ENCODE measurements around the gene NLRP10. TPM values are rescaled to one million over a fixed set of nuclear protein-coding genes. Genes with fewer than 3 reads are reported as not detected.

The NLRP10 gene
- total RNA-seq, 4 donors from 2014 or later: 56.7 to 115 (median 73.6) TPM

DNA sequence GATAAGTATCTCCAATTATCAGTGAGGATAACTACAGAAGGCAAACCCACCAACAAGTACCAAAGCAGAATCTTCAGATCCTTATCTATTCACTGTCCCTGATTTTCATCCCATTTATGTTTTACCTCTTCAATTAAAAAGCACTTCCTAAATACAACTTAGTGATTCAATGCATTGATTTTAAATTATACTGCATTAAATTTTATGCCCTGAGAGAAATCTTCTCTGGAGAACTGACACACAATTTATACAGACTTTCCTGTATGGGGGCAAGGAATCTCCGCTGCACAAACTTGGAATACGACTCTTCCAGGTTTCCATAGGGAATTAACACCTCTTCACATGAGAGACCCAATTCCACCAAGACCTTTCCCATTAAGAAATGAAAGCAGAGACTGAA is 23.6 kb downstream of the NLRP10 start, which contains the start of gene OR10A3:
OR10A3 (minus strand) TSS at position 101 of the 400 bp plus-strand sequence. CDS start 2,188 bp downstream, outside the sequence.
- no peak within 1 kb of the TSS for H3K4me3 ChIP-seq (ENCODE audit: low read depth, poor library complexity, severe bottlenecking)
- TF ChIP-seq, protein P1, sequence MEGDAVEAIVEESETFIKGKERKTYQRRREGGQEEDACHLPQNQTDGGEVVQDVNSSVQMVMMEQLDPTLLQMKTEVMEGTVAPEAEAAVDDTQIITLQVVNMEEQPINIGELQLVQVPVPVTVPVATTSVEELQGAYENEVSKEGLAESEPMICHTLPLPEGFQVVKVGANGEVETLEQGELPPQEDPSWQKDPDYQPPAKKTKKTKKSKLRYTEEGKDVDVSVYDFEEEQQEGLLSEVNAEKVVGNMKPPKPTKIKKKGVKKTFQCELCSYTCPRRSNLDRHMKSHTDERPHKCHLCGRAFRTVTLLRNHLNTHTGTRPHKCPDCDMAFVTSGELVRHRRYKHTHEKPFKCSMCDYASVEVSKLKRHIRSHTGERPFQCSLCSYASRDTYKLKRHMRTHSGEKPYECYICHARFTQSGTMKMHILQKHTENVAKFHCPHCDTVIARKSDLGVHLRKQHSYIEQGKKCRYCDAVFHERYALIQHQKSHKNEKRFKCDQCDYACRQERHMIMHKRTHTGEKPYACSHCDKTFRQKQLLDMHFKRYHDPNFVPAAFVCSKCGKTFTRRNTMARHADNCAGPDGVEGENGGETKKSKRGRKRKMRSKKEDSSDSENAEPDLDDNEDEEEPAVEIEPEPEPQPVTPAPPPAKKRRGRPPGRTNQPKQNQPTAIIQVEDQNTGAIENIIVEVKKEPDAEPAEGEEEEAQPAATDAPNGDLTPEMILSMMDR (IDR thresholded peaks at IDR 0.05): no peak
- no peak for TF ChIP-seq POLR2A (IDR thresholded peaks at IDR 0.05)
- WGBS, 2 donors: 92 to 94% methylated on average over 2 of the region's 2 CpGs
- intact Hi-C loops (cut with DNase I; ENCODE audit: low total_unique reads): no loop called here
- DNase-seq (ENCODE audit: low spot score in 2 of 2): no peak

DNA sequence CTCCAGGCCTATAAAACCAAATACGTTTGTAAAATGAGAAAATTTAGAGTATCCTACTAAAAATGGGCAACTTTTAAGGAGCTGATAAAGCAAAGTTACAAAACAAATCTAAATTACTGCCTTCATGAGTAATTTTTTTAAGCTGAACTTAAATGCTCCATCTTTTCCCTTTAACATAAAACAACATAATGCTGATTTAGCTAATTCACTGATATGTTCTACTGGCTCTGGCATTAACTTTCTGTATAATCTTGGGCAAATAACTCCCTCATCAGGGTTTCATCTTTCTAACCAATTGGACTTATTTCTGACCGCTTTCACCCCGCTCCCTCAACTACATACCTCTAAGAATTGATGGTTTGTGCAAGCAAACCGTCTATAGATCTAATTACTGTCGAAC is 24.1 kb downstream of the NLRP10 start:
- intact Hi-C loops (cut with DNase I; ENCODE audit: low total_unique reads): no loop called here
- 51 to 82% methylated on average over 5 of the region's 5 CpGs for WGBS, 2 donors

DNA sequence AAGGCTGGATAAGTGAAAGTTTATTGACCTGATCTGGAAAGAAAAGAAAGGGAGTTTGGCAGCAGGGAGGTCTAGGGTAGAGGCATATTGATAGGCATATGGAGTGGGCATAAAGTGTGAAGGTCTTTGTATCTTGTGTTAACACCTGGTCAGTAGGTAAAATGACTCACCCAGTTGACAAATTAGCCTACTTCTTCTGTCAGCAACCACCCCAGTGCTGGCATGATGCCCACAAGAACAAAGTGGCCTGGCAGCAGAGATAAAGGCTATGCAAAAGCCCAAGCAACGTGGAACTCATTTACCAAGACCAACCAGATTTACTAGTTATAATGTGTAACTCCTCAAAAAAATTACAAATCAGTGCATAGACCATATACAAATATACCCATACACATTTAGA is 28.6 kb downstream of the NLRP10 start:
- H3K4me3 ChIP-seq (ENCODE audit: low read depth, poor library complexity, severe bottlenecking): no peak overlapping the region
- no peak for DNase-seq (ENCODE audit: low spot score in 2 of 2)
- TF ChIP-seq, protein P1 (IDR thresholded peaks at IDR 0.05): no peak
- no peak for TF ChIP-seq POLR2A (IDR thresholded peaks at IDR 0.05)
- intact Hi-C loops (cut with DNase I; ENCODE audit: low total_unique reads): no loop called here
- 33 to 50% methylated on average over 1 of the region's 1 CpG for WGBS, 2 donors

More for the DNA sequence above, 24.1 kb downstream of the NLRP10 start:
- no peak overlapping the region for H3K4me3 ChIP-seq (ENCODE audit: low read depth, poor library complexity, severe bottlenecking)
- TF ChIP-seq, protein P1 (IDR thresholded peaks at IDR 0.05): no peak
- TF ChIP-seq POLR2A (IDR thresholded peaks at IDR 0.05): no peak
- no peak for DNase-seq (ENCODE audit: low spot score in 2 of 2)

DNA sequence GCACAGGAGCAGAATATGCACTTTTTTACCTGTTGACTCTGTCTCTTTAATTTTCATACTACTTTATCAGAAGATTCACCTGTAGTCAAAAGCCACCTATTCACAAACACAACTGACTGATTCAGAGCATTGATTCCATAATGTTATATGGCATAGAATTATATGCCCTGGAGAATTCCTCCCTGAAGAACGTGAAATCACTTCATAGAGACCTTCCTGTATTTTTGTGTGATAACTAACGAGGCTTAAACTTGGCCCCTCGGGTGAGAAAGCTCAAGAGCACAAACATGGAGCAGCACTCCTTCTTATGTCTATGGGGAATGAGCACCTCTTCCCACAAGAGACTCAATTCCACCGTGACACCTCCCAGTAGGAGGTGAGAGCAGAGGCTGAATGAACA is 34.1 kb downstream of the NLRP10 start, which contains the start of gene OR10A6:
OR10A6 (minus strand) TSS at position 101 of the 400 bp plus-strand sequence. CDS start 2,606 bp downstream, outside the sequence.
- TF ChIP-seq, protein P1 (IDR thresholded peaks at IDR 0.05): no peak
- no peak for TF ChIP-seq POLR2A (IDR thresholded peaks at IDR 0.05)
- no peak within 1 kb of the TSS for H3K4me3 ChIP-seq (ENCODE audit: low read depth, poor library complexity, severe bottlenecking)
- 68 to 88% methylated on average over 4 of the region's 4 CpGs for WGBS, 2 donors
- DNase-seq (ENCODE audit: low spot score in 2 of 2): no peak
- intact Hi-C loops (cut with DNase I; ENCODE audit: low total_unique reads): no loop called here

DNA sequence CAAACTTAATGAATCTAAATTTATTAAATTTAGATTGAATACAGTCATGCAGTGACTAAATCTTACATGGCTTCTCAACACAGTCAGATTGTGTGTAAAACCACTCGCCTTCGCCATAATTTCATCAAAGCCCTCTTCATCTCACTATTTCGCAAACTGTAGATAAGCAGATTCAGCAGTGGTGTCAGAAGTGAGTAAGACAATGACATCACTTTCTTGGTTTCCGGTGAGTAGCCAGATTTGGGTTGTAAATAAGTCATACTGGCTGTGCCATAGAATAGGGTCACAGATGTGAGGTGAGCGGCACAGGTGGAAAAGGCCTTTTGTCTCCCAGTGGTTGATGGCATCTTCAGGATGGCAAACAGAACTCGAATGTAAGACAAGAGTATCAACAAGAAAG is 37.6 kb downstream of the NLRP10 start:
- intact Hi-C loops (cut with DNase I; ENCODE audit: low total_unique reads): no loop called here

More for the DNA sequence above, 37.6 kb downstream of the NLRP10 start:
- DNase-seq (ENCODE audit: low spot score in 2 of 2): no peak
- TF ChIP-seq, protein P1 (IDR thresholded peaks at IDR 0.05): no peak
- TF ChIP-seq POLR2A (IDR thresholded peaks at IDR 0.05): no peak
- H3K4me3 ChIP-seq (ENCODE audit: low read depth, poor library complexity, severe bottlenecking): no peak overlapping the region
- 83 to 84% methylated on average over 6 of the region's 6 CpGs for WGBS, 2 donors
